GM18858 (cell line): ENCODE measurements around the gene WASF1.

ENCODE experiments used
- ATAC-seq: cut with Tn5 transposase; IDR thresholded peaks from one replicate; pipeline ENCODE4 v1.9.1; 2021; ENCODE audit not compliant: unreplicated experiment

WASF1 gene

DNA sequence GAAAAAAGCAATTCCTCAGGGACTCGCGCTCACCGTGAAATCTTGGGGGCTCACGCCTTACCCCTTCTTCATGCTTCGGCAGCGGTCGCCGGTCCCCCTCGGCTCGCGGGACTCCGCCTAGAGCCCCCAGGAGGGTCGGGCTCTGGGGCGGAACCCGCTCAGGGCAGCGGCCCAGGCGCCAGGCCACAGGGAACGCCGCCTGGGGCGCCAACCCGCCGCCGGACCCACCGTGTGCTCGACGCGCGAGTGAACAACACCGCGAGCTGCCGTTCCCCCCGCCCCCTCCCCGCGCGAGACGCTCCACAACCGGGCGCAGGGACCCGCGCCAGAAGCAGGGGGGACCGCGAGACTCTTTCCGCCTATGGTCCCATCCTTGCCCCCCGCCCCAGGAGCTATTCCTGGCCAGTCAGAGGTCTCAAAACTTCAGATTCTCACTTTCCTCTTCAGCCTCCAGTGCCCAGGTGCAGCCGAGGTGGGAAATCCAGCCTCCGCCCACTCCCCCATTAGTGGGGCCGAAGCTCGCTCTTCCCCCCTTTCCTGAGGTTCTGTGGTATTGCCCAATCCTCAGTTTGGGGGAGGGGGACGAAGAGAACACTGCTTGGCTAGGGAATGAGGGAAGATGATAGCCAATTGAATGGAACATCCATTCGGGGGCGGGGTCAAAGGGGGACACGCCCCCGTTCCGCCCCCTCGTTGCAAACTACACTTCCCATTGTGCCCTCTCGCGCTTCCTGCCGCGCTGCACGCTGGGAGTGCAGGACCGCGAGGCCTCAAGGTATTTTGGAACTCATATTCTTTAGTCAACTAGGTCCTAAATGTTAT, at the start of gene WASF1:
TSS of gene WASF1 (minus strand) at position 265 of the 822 bp plus-strand sequence. CDS start 52,069 bp downstream, outside the sequence.
- ATAC-seq = peak; percentile 86

DNA sequence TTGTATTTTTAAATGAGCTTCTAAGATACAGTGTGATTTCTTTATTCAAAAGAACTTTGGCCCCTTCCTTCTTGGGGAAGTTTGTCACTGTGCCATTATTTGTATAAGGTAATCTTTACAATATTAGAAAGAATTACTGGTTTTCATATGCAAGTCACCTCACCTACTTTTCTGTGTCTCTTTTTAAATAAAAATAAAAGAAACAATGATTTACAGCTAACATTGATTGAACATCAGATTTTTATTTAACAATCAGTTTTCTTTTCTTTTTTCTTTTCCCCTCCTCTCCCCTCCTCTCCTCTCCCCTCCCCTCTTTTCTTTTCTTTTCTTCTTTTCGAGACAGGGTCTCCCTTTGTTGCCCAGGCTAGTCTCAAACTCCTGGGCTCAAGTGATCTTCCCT, 46.8 kb upstream of the WASF1 start:
- ATAC-seq = no peak

DNA sequence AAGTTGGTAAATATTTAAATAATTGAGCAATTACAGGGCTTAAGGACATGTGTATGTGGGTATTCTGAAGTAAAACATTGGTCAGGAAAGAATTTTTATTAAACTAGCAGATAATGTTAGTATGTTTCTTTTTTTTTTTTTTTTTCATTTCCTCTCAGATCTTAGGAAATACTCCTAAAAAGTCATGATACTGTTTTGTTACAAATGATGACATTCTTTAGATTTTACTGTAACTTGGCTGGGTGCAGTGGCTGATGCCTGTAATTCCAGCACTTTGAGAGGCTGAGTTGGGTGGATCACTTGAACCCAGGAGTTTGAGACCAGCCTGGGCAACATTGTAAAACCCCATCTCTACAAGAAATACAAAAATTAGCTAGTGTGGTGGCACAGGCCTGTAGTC, 42.3 kb upstream of the WASF1 start:
- ATAC-seq = no peak

DNA sequence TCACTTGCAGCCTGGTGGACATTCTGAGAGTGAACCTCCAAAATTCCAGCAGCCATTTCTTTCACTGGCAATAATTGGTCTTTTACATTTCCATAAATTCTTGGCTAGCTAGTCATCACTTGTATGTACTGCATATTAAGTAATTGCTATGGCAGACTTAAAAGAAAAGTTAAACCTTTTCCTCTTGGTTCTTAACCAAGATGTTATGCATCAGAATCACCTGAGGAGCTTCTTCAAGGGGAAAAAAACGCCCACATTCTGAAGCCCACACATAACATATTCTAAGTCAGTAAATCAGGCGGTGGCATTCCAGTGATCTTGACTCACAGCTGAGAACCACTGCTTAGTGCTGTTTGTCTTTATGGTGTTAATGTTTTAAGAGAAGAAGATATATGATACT, 37.8 kb upstream of the WASF1 start:
- ATAC-seq = no peak

DNA sequence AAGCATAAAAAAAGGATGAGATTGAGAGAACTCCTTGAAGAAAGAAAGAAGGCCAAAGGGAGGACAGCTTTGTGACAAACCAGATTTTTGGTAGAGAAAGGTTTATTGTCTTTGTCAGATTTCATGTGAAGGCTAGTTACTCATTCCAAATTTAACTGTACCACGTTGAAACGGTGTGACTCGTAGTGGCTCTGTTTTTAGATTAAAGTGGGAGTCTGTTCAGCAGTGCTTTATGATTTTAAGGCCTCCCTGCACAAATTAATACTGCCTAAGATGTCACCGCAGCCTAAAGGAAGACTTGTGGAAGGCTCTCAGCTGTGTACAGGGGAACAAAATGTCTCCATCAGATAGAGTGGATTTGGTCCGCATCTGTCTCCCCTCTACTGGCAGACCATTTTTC, 36.7 kb upstream of the WASF1 start:
- ATAC-seq = no peak

DNA sequence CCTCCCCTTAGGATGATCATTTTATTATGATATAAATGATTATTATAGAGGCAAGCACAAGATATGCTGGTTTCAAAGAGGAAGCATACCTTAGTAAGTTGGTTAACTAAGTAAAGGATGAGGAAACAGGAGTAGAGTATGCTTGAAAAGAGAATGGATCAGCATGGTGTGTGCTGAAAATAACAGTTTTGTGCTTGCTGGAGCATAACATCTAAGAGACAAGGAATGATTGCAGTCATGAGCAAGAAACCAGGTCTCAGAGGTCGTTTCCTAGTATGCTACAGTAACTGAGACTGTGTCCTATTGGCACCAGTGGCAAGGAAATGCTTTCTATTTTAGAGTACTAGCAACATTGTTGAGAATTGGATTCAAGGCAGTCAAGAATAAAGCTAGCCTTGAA, 34.9 kb upstream of the WASF1 start:
- no peak for ATAC-seq

DNA sequence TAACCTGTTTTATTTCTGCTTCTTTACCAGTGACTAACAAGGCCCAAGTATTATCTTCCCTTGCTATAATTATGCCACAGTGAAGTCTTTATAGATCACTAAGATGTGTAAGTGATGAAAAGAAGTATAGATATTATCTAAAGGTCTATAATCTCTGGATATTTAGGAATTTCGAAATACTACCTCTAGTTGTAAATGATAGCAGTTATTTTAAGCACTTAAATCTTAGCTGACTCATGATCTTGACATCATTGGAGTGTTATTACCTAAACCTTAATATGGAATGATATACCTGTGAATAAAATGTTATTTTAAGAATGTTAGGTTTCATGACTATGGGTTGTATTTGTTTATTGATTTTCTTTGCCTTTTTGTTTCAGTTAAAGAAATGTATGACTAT, 32.3 kb upstream of the WASF1 start:
- ATAC-seq = no peak

DNA sequence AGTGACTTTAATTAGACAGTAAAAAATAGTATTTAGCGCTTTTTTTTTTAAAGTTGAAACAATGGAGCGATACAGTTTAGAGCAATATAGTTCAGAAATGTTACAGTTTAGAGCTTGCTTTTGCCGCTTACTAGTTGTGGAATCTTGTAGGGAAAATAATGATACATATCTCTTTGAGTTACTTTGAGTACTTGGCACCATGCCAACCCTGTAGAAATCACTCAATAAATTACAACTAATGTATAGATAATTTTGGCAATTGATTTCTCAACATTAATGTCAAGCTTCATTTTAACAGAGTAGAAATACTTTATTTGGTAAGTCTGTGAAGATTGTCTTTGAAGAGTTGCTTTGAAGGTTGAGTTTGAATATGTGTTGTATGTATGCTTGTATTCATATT, 28.2 kb upstream of the WASF1 start:
- ATAC-seq = no peak

DNA sequence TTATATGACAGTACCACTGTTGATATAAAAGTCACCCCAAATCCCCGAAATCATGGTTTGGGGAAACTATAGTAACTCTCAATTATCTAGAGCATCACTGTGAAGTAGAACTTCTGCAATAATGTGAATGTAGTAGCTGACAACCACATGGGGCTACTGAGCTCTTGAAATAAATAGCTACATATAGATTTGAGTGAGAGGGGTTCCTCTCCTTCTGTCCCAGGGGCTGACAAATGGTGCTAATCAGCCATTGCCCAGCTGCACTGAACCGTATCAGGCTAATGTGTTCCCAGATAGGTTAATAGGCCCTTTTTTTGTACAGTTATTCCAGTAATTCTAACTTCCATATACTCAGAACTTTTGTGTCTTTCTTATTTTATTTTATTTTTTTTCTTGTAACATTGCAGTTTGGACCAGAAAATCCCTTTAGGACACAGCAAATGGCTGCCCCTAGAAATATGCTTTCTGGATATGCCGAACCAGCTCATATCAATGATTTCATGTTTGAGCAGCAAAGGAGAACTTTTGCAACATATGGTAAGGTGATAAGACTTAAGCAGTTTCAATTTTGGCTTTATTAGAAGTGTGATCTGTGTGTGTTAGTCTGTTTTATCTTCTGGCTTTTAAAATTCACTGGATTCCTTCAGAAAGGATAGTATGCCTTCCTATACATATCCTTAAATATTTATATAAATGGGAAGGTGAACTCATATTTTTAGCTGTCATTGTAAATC, 21.8 kb upstream of the WASF1 start:
- ATAC-seq = no peak

DNA sequence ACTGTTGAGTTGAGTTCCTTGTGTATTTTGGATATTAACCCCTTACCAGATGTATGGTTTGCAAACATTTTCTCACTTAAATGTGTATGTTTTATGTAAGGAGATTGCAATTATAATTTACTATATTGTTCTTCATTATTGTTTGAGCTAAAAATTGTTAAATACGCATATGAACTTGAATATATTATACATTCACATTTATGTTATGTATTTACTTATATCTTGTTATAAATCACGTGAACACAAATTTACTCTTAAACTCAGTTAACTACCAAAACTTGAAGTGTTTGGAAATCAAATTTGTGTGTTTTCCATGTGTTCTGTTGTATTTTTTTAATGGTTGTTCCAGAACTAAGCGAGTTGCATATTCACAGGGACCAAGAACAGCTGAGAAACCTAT, 19.1 kb upstream of the WASF1 start:
- ATAC-seq = no peak

DNA sequence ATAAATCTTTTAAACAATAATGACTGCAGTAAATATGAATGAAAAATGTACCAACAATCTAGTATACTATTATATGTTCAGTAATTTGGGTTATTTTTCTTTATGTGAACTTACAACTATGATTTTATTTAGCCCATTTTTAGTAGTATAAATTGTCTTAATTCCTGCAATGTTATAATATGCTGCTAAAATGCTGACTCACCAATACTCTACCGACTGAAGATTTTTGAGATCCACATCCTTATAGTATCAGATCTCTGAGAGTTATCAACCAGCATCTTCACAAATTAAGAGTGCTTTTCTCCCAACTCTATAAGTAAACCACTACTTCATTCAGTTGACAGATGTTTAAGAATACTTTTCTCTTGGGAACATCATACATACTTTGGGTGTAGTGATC, 17.4 kb upstream of the WASF1 start:
- ATAC-seq = no peak

DNA sequence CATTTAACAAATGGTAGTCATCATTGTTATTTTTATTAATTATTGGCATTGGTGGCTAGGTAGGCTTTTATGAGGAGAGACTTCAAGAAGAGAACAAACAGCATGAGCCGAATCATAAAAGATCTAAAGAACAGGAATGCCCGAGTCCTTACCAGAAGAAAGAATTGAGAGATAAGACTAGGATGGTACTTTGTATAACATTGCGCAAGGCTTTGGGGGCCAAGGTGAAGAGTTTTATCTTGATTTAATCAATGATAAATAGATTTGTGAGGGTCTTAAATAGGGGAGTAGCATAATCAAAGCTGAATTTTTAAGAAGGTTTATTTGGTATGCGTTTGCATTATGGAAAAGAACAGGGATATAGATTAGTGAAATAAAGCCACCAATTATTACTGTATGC, 16.2 kb upstream of the WASF1 start:
- ATAC-seq = no peak

DNA sequence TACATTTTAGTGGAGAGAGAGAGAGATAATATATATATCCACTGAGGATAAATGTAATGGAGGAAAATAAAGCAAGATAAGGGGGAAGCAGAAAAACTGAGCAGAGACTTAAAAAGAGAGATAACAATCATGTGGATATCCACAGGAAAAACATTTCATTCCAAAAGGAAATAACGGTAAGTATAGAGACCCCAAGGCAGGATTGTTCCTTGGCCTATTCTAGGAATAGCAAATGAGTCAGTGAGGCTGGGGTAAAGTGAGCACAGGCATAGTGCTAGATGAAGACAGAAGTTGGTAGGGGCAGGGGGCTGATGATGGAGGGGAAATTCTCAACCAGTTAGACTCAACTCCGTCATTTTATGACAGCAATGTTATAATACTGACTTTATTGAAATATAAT, 12.0 kb upstream of the WASF1 start:
- ATAC-seq = no peak

DNA sequence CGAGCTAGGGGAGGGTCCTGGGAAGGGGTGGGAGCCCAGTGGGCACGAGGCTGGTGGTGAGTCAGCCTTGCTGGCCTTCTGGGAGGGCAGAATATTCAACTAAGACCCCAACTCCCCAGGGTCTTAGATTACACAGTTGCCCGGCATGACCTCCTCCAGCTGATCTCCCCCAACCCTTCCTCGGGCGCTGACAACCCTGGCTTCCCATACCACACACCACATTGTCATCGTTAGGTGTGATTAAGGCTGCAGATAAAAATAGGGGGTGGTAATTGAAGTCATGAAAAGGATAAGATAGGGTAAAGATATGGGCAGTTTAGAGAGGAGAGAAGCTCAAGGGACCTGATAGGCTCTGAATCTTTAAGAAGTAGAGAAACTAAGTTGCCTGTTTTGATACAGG, 11.3 kb upstream of the WASF1 start:
- ATAC-seq = no peak

DNA sequence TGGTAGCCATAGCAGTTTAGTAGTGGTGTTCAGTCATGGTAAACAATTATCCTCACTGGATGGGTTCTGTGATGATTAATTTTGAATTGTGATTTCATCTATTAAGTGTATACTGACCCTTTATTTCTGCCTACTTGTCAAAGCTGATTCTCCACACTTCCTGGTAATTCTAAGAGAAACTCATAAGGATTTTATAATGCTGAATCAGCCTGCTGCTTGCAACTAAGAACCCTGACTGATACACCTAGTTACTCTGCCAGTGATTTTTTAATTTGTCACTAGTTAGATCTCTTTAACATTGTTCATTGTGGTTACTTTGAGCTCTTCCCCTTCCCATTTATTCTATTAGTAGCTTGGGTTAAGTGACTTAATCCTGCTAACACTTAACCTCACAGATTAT, 9.3 kb upstream of the WASF1 start:
- no peak for ATAC-seq

DNA sequence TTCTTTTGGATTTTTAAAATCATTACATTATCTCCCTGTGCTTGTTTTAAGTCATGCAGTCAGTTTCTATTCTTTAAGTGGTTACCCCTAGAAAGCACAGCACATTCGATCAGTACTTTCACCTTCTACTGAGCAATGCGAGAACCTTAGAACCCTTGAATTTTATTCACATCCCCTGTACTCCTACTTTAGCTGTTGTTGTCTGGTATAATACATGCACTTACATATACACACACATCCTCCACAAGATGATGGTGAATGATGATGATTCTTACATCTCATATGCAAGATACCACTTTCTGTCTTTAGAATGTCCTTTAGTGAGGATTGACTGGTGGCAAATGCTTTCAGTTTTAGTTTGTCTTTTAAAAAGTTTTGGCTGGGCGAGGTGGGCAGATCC, 6.4 kb upstream of the WASF1 start:
- peak; percentile 53 for ATAC-seq

DNA sequence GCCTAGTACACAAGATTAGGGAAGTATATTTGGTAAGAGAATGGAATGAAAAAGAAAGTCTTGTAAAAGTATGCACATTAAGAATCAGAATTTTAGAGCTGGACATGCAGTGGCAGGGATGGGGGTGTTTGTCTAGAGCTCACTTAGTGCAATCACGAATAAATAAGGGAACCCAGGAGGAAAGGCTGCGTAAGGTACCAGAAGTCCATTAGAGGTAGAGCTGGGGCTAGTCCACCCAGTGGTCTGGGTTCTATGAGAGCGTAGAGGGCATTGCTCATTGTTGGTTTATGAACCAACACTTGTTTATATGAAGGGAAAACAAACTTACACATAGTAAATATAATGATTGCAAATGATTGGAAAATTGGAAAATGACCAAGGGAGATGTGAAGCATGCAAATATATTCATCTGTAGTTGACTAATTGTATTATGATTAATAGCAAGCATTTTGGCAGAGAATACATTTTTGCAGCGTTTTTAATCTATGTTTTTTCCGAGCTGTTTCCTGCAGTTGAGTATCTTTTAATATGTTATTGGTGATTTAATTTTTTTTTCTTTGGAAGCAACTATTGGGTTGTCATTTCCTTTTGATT, 3.9 kb upstream of the WASF1 start:
- no peak for ATAC-seq

DNA sequence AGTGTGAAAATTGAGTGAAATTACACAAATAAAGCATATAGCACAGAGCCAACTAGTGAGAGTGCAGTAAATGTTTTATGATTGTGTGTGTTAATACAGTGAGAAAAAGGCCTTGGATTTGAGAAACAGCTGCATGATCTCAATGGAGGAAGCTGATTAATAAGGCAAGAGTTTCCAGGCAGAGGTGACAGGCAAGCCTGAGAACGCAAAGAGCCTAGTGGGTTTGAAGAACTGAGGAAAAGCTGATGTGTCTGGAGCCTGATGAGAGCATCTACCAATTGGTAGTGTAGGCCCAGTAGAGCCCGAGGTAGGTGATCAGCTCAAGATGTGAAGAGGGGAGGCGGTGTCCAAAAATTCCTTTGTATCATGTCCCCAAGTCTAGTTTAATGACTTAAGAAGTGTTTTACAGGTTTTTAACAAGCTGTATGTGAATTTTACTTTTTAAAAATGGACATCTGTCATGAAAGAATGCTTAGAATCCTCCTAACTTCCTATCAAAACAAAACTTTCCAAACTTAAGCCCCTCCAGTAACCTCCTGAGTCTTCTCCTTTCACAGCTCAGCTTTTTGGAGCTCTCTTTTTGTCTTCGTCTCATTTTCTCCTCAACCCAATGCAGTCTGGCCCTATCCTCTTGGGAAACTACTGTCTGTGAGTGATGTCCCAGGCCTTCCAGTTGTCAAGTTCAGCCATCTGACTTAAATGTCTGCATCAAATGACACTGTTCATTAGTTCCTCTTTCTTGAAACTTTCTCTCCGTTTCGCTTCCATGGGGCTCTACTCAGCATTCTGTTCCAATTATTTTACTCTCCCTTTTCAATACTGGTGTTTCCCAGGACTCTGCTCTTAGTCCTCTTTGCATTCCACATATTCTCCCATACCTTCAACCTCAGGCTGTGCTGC, 1.9 kb upstream of the WASF1 start:
- no peak for ATAC-seq

DNA sequence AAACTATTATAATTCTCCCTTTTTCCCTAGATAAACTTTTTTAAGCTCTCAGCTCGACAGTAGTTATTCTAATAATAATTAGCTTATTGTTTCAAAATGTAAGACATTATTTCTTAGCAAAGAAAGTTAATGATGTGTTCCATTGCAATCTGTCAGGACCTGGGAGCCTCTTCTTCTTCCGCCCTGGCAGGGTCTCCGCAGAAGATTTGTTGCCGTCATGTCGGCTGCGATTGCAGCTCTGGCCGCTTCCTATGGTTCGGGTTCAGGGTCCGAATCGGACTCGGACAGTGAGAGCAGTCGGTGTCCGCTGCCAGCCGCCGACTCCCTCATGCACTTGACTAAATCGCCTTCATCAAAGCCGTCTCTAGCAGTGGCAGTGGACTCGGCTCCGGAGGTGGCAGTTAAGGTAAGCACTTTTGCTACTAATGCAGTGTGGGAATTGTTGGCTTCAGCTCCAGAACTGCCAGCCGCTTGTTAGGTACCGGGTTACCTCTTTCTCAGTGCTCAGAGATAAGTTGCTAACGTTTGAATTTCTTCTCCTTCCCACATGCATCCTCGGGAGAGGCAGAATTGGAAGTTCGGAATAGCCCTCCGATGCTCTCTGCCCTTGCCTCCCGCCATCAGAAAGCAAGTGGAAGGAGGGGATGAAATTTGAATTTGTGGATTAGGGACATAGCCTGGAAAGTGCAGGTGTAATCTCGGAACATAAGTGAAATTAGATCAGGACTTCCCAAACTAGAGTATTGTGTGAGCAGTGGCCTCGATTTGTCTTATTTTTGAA, 948 bp upstream of the WASF1 start, which contains the start of gene CDC40:
TSS of gene CDC40 (plus strand) at position 200 of the 781 bp plus-strand sequence. CDS start at position 218, 18 bp downstream.
- ATAC-seq = peak; percentile 42
